Measurements from ENCODE around the gene CAMK1D.

CAMK1D gene

GRCh38 chr10:12880423-12880822, 531.1 kb downstream of the CAMK1D start:
- no peak for DNase-seq (ENCODE audit: low read depth, low spot score)
- no peak for TF ChIP-seq CTCF (IDR thresholded peaks at IDR 0.05; ENCODE audit: insufficient read depth, low read length, missing control alignments)
- ChIA-PET CTCF (interaction anchor here (1.2 to 1.3 kb wide), 2 partner anchors 11 to 22 kb away, joined by 3 read pairs; no protein-coding TSS in a partner anchor), POLR2A (no interaction called here)
- H3K4me3 ChIP-seq (ENCODE audit: low read depth, low read length): no peak overlapping the region

- no peak for DNase-seq (ENCODE audit: low read depth, low spot score)
- ChIA-PET CTCF (interaction anchor here (0.9 to 7.0 kb wide), 3 partner anchors 17 to 215 kb away, joined by 3 to 28 read pairs (median 3); partner anchors contain the start of gene OPTN), POLR2A (no interaction called here)
- no peak overlapping the region for H3K4me3 ChIP-seq (ENCODE audit: low read depth, low read length)
- no peak for TF ChIP-seq CTCF (IDR thresholded peaks at IDR 0.05; ENCODE audit: insufficient read depth, low read length, missing control alignments)
Measured at GRCh38 chr10:12884851-12885250, 535.5 kb downstream of the CAMK1D start.
